Keratinocyte (primary cell): ENCODE measurements around the gene GMEB2. TPM values are rescaled to one million over a fixed set of nuclear protein-coding genes. Genes with fewer than 3 reads are reported as not detected.

Source experiments
- DNase-seq: peaks from one replicate; pipeline ENCODE4 v3.0.0-alpha.2; 2011; ENCODE audit warnings: low read depth, missing footprints, low spot score
- FAIRE-seq: peaks from 2 replicates; lab custom pipeline; 2011; peaks lifted over from hg19 to GRCh38; lab: Jason Lieb, UNC
- H2AFZ ChIP-seq: 2 replicates; pipeline ENCODE4 v1.6.0; 2012; ENCODE audit warnings: low read length, control low read depth, inconsistent platforms; ENCODE audit not compliant: control insufficient read depth
- H3K27ac ChIP-seq: 2 replicates; pipeline ENCODE4 v1.5.1; 2011; ENCODE audit warnings: low read length; ENCODE audit not compliant: control insufficient read depth, insufficient read depth
- H3K27me3 ChIP-seq: 3 replicates; pipeline ENCODE4 v1.6.0; 2011; ENCODE audit warnings: low read length; ENCODE audit not compliant: control insufficient read depth, insufficient read depth; ENCODE audit errors: extremely low read depth
- H3K36me3 ChIP-seq, 2 experiments: 2 replicates in 1 of 2; 3 replicates in 1 of 2; pipeline ENCODE4 v1.5.1; 2011; ENCODE audit warnings: low read length in 2 of 2, mild to moderate bottlenecking in 1 of 2; ENCODE audit not compliant: control insufficient read depth in 2 of 2, insufficient read depth in 2 of 2; ENCODE audit errors: extremely low read depth in 1 of 2
- H3K4me1 ChIP-seq: 3 replicates; pipeline ENCODE4 v1.5.1; 2011; ENCODE audit warnings: low read length; ENCODE audit not compliant: control insufficient read depth, insufficient read depth; ENCODE audit errors: extremely low read depth
- H3K4me2 ChIP-seq: 3 replicates; pipeline ENCODE4 v1.6.0; 2011; ENCODE audit warnings: low read depth, low read length; ENCODE audit not compliant: control insufficient read depth, insufficient read depth; ENCODE audit errors: extremely low read depth
- H3K4me3 ChIP-seq, 3 experiments: fragments of 200-600 bp in 1 of 3; sonication (generic) in 1 of 3; 2 replicates in 2 of 3; 3 replicates in 1 of 3; pipeline ENCODE4 v1.5.1; 2011 to 2016; ENCODE audit warnings: low read length in 3 of 3, mild to moderate bottlenecking in 3 of 3, control low read depth in 2 of 3, inconsistent platforms in 1 of 3, low read depth in 1 of 3, mixed read lengths in 1 of 3, mixed run types in 1 of 3, moderate library complexity in 1 of 3; ENCODE audit not compliant: control insufficient read depth in 2 of 3, insufficient read depth in 2 of 3; ENCODE audit errors: extremely low read depth in 1 of 3
- H3K79me2 ChIP-seq: 2 replicates; pipeline ENCODE4 v1.6.0; 2012; ENCODE audit warnings: low read length; ENCODE audit not compliant: control insufficient read depth, insufficient read depth
- H3K9ac ChIP-seq: 3 replicates; pipeline ENCODE4 v1.6.0; 2011; ENCODE audit warnings: low read length; ENCODE audit not compliant: control insufficient read depth, insufficient read depth; ENCODE audit errors: extremely low read depth
- H3K9me1 ChIP-seq: 3 replicates; pipeline ENCODE4 v1.6.0; 2011; ENCODE audit warnings: low read length; ENCODE audit not compliant: control insufficient read depth, insufficient read depth; ENCODE audit errors: extremely low read depth
- H3K9me3 ChIP-seq: 2 replicates; pipeline ENCODE4 v1.5.1; 2012; ENCODE audit warnings: low read depth, low read length; ENCODE audit not compliant: control insufficient read depth
- H4K20me1 ChIP-seq: 3 replicates; pipeline ENCODE4 v1.6.0; 2011; ENCODE audit warnings: low read length; ENCODE audit not compliant: control insufficient read depth, insufficient read depth; ENCODE audit errors: extremely low read depth
- EZH2 ChIP-seq: IDR thresholded peaks from one replicate; pipeline ENCODE4 v1.6.1; 2012; ENCODE audit warnings: inconsistent platforms, mild to moderate bottlenecking, low read length, moderate library complexity
- dilution Hi-C: fragments of 300-500 bp; cut with MboI; formaldehyde crosslinking; loops from one replicate; pipeline ENCODE4 v1.7.0; 2020; ENCODE audit warnings: low sequenced_read_pairs; ENCODE audit not compliant: extremely low pct_ligation_motif_present
- polyA plus RNA-seq, 5 experiments: library from polyadenylated mRNA; depleted of rRNA in 3 of 5; stranded (reverse) in 3 of 5; stranded (forward) in 1 of 5; unstranded in 1 of 5; fragments of >200 nt; gene quantifications; 1 replicate in 1 of 5; 2 replicates in 3 of 5; 3 replicates in 1 of 5; pipeline versions ENCODE4 v1.2.1 to v1.2.3, GENCODE V29; 2011 to 2012; ENCODE audit warnings: missing spikeins in 2 of 5, low read depth in 1 of 5, low replicate concordance in 1 of 5
- TF ChIP-seq, protein P1 (sequence below), 3 experiments: IDR thresholded peaks in 1 of 3; conservative IDR thresholded peaks in 1 of 3; optimal IDR thresholded peaks in 1 of 3; 2 replicates in 2 of 3; 3 replicates in 1 of 3; pipeline versions ENCODE3 to v1.5.1; 2011; ENCODE audit warnings: low read length in 3 of 3, mild to moderate bottlenecking in 3 of 3, moderate library complexity in 2 of 3, control low read depth in 1 of 3, inconsistent platforms in 1 of 3; ENCODE audit not compliant: insufficient read depth in 2 of 3; ENCODE audit errors: extremely low read depth in 1 of 3

GMEB2 gene
- polyA plus RNA-seq, 1 donor (not counting 4 experiments of a cell fraction or from before 2014, with no cell fraction given): 5.1 TPM

DNA sequence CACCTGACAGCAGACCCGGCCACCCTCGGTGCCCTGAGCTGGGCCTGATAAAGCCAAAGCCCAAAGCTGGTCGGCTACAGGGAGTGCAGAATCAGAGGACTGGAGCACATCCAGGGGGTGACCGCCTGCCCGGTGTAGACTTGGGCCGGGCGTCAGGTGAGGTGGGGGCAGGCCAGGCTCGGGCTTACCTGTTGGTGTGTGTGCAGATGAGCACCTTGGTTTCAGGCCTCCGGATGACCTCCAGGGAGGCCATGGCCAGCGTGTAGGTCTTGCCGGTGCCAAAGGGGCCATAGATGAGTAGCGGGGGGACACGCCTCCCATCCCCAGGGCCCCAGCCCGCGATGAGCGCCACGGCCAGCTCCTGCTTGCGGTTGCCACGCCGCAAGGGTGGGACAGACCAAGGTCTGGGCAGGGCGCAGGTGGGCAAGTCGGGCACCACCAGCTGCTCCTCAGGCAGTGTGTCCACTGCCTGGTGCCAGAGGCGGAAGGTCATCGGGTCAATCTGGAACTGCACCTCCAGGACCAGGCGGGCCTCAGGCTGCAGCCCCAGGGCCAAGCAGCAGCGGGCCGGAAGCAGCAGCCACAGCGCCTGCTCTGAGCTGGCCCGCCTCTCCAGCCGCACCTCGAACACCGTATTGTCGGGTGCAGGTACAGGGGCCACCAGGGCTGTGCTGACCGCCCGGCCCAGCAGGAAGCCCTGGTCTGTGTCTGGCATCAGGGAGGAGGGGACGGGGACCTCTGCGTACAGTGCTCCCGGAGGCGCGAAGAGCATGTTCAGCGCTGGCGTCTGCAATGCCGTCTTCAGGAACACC is 58.5 kb downstream of the GMEB2 start:
- no peaks in the 10 kb centered on the region for H3K9me1 ChIP-seq
- H3K79me2 ChIP-seq: peaks cover 23% of the 10 kb centered on the region
- no peak for TF ChIP-seq EZH2
- TF ChIP-seq, protein P1, sequence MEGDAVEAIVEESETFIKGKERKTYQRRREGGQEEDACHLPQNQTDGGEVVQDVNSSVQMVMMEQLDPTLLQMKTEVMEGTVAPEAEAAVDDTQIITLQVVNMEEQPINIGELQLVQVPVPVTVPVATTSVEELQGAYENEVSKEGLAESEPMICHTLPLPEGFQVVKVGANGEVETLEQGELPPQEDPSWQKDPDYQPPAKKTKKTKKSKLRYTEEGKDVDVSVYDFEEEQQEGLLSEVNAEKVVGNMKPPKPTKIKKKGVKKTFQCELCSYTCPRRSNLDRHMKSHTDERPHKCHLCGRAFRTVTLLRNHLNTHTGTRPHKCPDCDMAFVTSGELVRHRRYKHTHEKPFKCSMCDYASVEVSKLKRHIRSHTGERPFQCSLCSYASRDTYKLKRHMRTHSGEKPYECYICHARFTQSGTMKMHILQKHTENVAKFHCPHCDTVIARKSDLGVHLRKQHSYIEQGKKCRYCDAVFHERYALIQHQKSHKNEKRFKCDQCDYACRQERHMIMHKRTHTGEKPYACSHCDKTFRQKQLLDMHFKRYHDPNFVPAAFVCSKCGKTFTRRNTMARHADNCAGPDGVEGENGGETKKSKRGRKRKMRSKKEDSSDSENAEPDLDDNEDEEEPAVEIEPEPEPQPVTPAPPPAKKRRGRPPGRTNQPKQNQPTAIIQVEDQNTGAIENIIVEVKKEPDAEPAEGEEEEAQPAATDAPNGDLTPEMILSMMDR (optimal IDR thresholded peaks at IDR 0.05 in 1 of 3, IDR thresholded peaks at IDR 0.05 in 1 of 3, conservative IDR thresholded peaks at IDR 0.05 in 1 of 3; ENCODE audit: extremely low read depth in 1 of 3, insufficient read depth in 2 of 3, low read length in 3 of 3): no peak
- no peaks in the 10 kb centered on the region for H3K9me3 ChIP-seq
- H3K4me1 ChIP-seq: peaks cover 5% of the 10 kb centered on the region
- DNase-seq (no peak), FAIRE-seq (no peak)
- H3K36me3 ChIP-seq: peaks cover 10 to 34% of the 10 kb centered on the region in 2 experiments
- no peak overlapping the region for H2AFZ ChIP-seq
- H4K20me1 ChIP-seq: peaks cover 8% of the 10 kb centered on the region
- no peak overlapping the region for H3K4me2 ChIP-seq
- H3K4me3 ChIP-seq: no peak overlapping the region
- no peak overlapping the region for H3K9ac ChIP-seq
- dilution Hi-C loops: no loop called here
- H3K27me3 ChIP-seq: no peaks in the 10 kb centered on the region
- H3K27ac ChIP-seq: no peak overlapping the region

DNA sequence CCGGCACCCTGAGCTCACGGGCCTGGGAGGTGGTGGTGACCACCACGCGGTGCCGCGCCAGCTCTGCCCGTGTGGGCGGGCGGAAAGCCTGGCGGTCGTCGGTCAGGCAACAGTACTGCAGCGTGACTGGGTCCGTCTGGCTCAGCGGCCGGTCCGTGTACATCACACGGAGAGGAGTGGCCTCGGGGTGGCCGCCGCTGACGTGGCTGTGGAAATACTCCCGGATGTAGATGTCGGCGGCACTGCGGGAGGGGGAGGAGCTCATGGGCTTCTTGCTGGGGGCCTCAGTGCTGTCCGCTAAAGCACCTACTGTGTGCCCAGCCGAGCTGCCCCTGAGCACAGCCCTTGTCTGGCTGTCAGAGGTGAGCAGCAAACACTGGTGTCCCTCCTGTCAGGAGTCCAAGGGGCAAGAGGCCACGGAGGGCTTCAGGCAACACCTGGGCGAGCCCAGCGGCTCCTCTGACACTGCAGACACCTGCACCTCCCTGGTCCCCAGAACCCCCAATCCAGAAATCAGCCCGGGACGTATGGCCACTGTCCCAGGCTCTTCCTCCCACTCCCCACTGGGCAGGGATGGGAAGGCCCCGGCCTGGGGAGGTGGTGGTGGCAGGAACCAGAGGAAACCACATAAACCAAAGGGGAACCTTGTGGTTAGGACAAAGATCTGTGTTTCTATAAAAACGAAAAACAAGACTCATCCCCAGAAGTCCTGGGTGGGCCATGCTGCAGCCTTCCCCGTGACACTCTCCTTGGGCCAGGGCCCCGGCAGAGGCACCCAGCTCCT is 59.3 kb downstream of the GMEB2 start:
- Histone ChIP-seq H3K4me1 (no peaks in the 10 kb centered on the region), H3K79me2 (peaks cover 15% of the 10 kb centered on the region), H3K36me3 (peaks cover 8 to 39% of the 10 kb centered on the region in 2 experiments), H3K4me2 (no peak overlapping the region), H3K27ac (no peak overlapping the region), H3K27me3 (no peaks in the 10 kb centered on the region), H3K9ac (no peak overlapping the region), H3K9me1 (no peaks in the 10 kb centered on the region), H3K4me3 (no peak overlapping the region), H2AFZ (no peak overlapping the region), H3K9me3 (no peaks in the 10 kb centered on the region), H4K20me1 (peaks cover 8% of the 10 kb centered on the region)
- FAIRE-seq (no peak), DNase-seq (no peak)
- dilution Hi-C loops: no loop called here
- TF ChIP-seq, protein P1 (optimal IDR thresholded peaks at IDR 0.05 in 1 of 3, IDR thresholded peaks at IDR 0.05 in 1 of 3, conservative IDR thresholded peaks at IDR 0.05 in 1 of 3; ENCODE audit: extremely low read depth in 1 of 3, insufficient read depth in 2 of 3, low read length in 3 of 3): no peak
